H1 (cell line): ENCODE data around the gene KCND1. TPM values are rescaled to one million over a fixed set of nuclear protein-coding genes. Genes with fewer than 3 reads are reported as not detected.

Experiments
- CTCF ChIA-PET: fragments of 300-600 bp; sonication (Branson Sonifier 250); formaldehyde crosslinking; loops from one replicate; lab custom pipeline; 2021; ENCODE audit not compliant: partially characterized antibody; lab: Charles Lee
- POLR2A ChIA-PET: fragments of 300-600 bp; sonication (Branson Sonifier 250); formaldehyde crosslinking; loops from one replicate; lab custom pipeline; 2021; ENCODE audit warnings: inconsistent platforms; ENCODE audit not compliant: partially characterized antibody; lab: Charles Lee
- DNase-seq, 2 experiments: peaks; one replicate each; pipeline versions ENCODE4 v3.0.0 to v3.0.0-alpha.2; 2010 to 2022; ENCODE audit warnings: low spot score in 2 of 2, low read depth in 1 of 2, mixed read lengths in 1 of 2
- FAIRE-seq: peaks from 2 replicates; lab custom pipeline; 2011; peaks lifted over from hg19 to GRCh38; lab: Jason Lieb, UNC
- H2AFZ ChIP-seq: 2 replicates; pipeline ENCODE4 v1.8.1; 2012; ENCODE audit warnings: low read length, inconsistent platforms
- H2AK5ac ChIP-seq: 2 replicates; pipeline ENCODE4 v1.6.1; 2013; ENCODE audit warnings: low read depth, low read length
- H2BK120ac ChIP-seq: replicated peaks from 2 replicates; pipeline ENCODE3; 2013; ENCODE audit warnings: low read depth, low read length, inconsistent platforms
- H2BK12ac ChIP-seq: 2 replicates; pipeline ENCODE4 v1.6.1; 2013; ENCODE audit warnings: low read depth, low read length
- H2BK15ac ChIP-seq: 2 replicates; pipeline ENCODE4 v1.6.1; 2013; ENCODE audit warnings: low read length
- H2BK20ac ChIP-seq: 2 replicates; pipeline ENCODE4 v1.6.1; 2013; ENCODE audit warnings: low read length
- H2BK5ac ChIP-seq: 2 replicates; pipeline ENCODE4 v1.6.1; 2013; ENCODE audit warnings: low read depth, low read length
- H3K14ac ChIP-seq: 2 replicates; pipeline ENCODE4 v1.6.1; 2013; ENCODE audit warnings: inconsistent platforms; ENCODE audit not compliant: insufficient read length
- H3K18ac ChIP-seq: 2 replicates; pipeline ENCODE4 v1.6.1; 2013; ENCODE audit warnings: low read length; ENCODE audit errors: extremely low read depth
- H3K23ac ChIP-seq: 2 replicates; pipeline ENCODE4 v1.6.1; 2013; ENCODE audit warnings: inconsistent platforms; ENCODE audit not compliant: insufficient read length
- H3K23me2 ChIP-seq: 2 replicates; pipeline ENCODE4 v1.6.1; 2013; ENCODE audit warnings: low read depth, low read length
- H3K27ac ChIP-seq: 2 replicates; pipeline ENCODE4 v1.6.1; 2011; ENCODE audit warnings: low read depth, low read length, inconsistent platforms
- H3K27me3 ChIP-seq, 4 experiments: replicated peaks in 1 of 4; 1 replicate in 1 of 4; 2 replicates in 3 of 4; pipeline versions ENCODE4 v1.6.1 to v1.8.1; 2011 to 2013; ENCODE audit warnings: low read length in 3 of 4, mild to moderate bottlenecking in 3 of 4, inconsistent platforms in 2 of 4, mixed read lengths in 2 of 4, moderate library complexity in 1 of 4; ENCODE audit not compliant: control insufficient read depth in 3 of 4, insufficient read depth in 3 of 4; ENCODE audit errors: extremely low read depth in 1 of 4
- H3K36me3 ChIP-seq, 4 experiments: 2 replicates each; pipeline versions ENCODE4 v1.6.1 to v1.8.1; 2011 to 2013; ENCODE audit warnings: mild to moderate bottlenecking in 4 of 4, low read length in 3 of 4, moderate library complexity in 2 of 4, control low read depth in 1 of 4, inconsistent platforms in 1 of 4; ENCODE audit not compliant: insufficient read depth in 4 of 4, control insufficient read depth in 2 of 4
- H3K4ac ChIP-seq: replicated peaks from 2 replicates; pipeline ENCODE3; 2013; ENCODE audit warnings: low read length, low read depth, mixed read lengths, inconsistent platforms; ENCODE audit not compliant: insufficient read length
- H3K4me1 ChIP-seq, 4 experiments: replicated peaks in 1 of 4; 1 replicate in 1 of 4; 2 replicates in 3 of 4; pipeline versions ENCODE4 v1.6.1 to v1.8.1; 2011 to 2013; ENCODE audit warnings: low read length in 3 of 4, inconsistent platforms in 2 of 4, mixed read lengths in 1 of 4; ENCODE audit not compliant: insufficient read depth in 4 of 4, control insufficient read depth in 3 of 4
- H3K4me2 ChIP-seq, 2 experiments: 2 replicates each; pipeline versions ENCODE4 v1.6.1 to v1.8.1; 2011 to 2013; ENCODE audit warnings: low read depth in 2 of 2, low read length in 2 of 2, control low read depth in 1 of 2, inconsistent platforms in 1 of 2, mild to moderate bottlenecking in 1 of 2; ENCODE audit not compliant: insufficient read depth in 1 of 2
- H3K4me3 ChIP-seq, 4 experiments: fragments of 200-600, 300-600 bp in 1 of 4; sonication (generic), shearing (Covaris generic), sonication (Bioruptor Twin) in 1 of 4; 2 replicates each; pipeline versions ENCODE4 v1.5.1 to v1.8.1; 2011 to 2016; ENCODE audit warnings: low read length in 4 of 4, low read depth in 3 of 4, control low read depth in 2 of 4, inconsistent platforms in 2 of 4, mild to moderate bottlenecking in 2 of 4, mixed read lengths in 1 of 4, moderate library complexity in 1 of 4; ENCODE audit not compliant: insufficient read depth in 2 of 4; ENCODE audit errors: extremely low read depth in 1 of 4
- H3K56ac ChIP-seq: replicated peaks from 2 replicates; pipeline ENCODE3; 2013; ENCODE audit warnings: low read depth, mild to moderate bottlenecking, mixed read lengths, low read length, inconsistent platforms; ENCODE audit not compliant: insufficient read length
- H3K79me1 ChIP-seq: 2 replicates; pipeline ENCODE4 v1.6.1; 2013; ENCODE audit warnings: low read depth, low read length, control low read depth
- H3K79me2 ChIP-seq, 2 experiments: 2 replicates each; pipeline versions ENCODE4 v1.6.1 to v1.8.1; 2012 to 2013; ENCODE audit warnings: low read length in 2 of 2, mild to moderate bottlenecking in 2 of 2, inconsistent platforms in 1 of 2; ENCODE audit not compliant: insufficient read depth in 2 of 2, control insufficient read depth in 1 of 2
- H3K9ac ChIP-seq, 4 experiments: replicated peaks in 1 of 4; 1 replicate in 1 of 4; 2 replicates in 3 of 4; pipeline versions ENCODE4 v1.6.1 to v1.8.1; 2011 to 2013; ENCODE audit warnings: low read depth in 3 of 4, low read length in 3 of 4, control low read depth in 2 of 4, mild to moderate bottlenecking in 2 of 4, moderate library complexity in 2 of 4, inconsistent platforms in 1 of 4; ENCODE audit errors: extremely low read depth in 1 of 4
- H3K9me3 ChIP-seq, 2 experiments: 2 replicates each; pipeline versions ENCODE4 v1.6.1 to v1.8.1; 2012 to 2013; ENCODE audit warnings: mild to moderate bottlenecking in 2 of 2, moderate library complexity in 2 of 2, control low read depth in 1 of 2, inconsistent platforms in 1 of 2, low read depth in 1 of 2, low read length in 1 of 2, mixed read lengths in 1 of 2; ENCODE audit not compliant: insufficient read depth in 2 of 2
- H4K20me1 ChIP-seq, 2 experiments: replicated peaks in 1 of 2; 2 replicates each; pipeline versions ENCODE3 to v1.8.1; 2011 to 2013; ENCODE audit warnings: inconsistent platforms in 2 of 2, low read length in 2 of 2, mild to moderate bottlenecking in 1 of 2; ENCODE audit not compliant: insufficient read depth in 2 of 2, control insufficient read depth in 1 of 2
- H4K5ac ChIP-seq: 2 replicates; pipeline ENCODE4 v1.6.1; 2013; ENCODE audit warnings: low read length, low read depth, mixed read lengths, inconsistent platforms; ENCODE audit not compliant: insufficient read length
- H4K8ac ChIP-seq: 2 replicates; pipeline ENCODE4 v1.8.0; 2013; ENCODE audit warnings: mild to moderate bottlenecking, moderate library complexity, low read length, inconsistent platforms; ENCODE audit not compliant: insufficient read depth; ENCODE audit errors: extremely low read depth
- H4K91ac ChIP-seq: replicated peaks from 2 replicates; pipeline ENCODE3; 2013; ENCODE audit warnings: low read length, mixed read lengths, inconsistent platforms; ENCODE audit not compliant: insufficient read length
- BRCA1 ChIP-seq: IDR thresholded peaks from 2 replicates; pipeline ENCODE4 v1.6.1; 2012; ENCODE audit warnings: low read depth, low read length, improper control_type of control experiment
- CHD1 ChIP-seq: IDR thresholded peaks from 2 replicates; pipeline ENCODE4 v1.6.1; 2012; ENCODE audit warnings: low read depth, low read length, improper control_type of control experiment
- CHD2 ChIP-seq: IDR thresholded peaks from 2 replicates; pipeline ENCODE4 v1.6.1; 2012; ENCODE audit warnings: low read length, improper control_type of control experiment
- EZH2 ChIP-seq: fragments of 200-600 bp; sonication (generic); IDR thresholded peaks from 2 replicates; pipeline ENCODE4 v1.7.1; 2012; ENCODE audit warnings: low read depth, mild to moderate bottlenecking, moderate library complexity, low read length, inconsistent platforms; ENCODE audit not compliant: severe bottlenecking
- NANOG ChIP-seq: IDR thresholded peaks from 2 replicates; pipeline ENCODE4 v1.6.1; 2011; ENCODE audit warnings: low read length, low read depth, mild to moderate bottlenecking, inconsistent platforms; ENCODE audit not compliant: insufficient read depth, poor library complexity, severe bottlenecking
- PHF8 ChIP-seq: fragments of 200-600 bp; sonication (generic); conservative IDR thresholded peaks from 2 replicates; pipeline ENCODE4 v1.7.1; 2012; ENCODE audit warnings: low read depth, mild to moderate bottlenecking, inconsistent platforms, low read length, moderate library complexity
- RAD21 ChIP-seq, 2 experiments: IDR thresholded peaks in 1 of 2; conservative IDR thresholded peaks in 1 of 2; 2 replicates each; pipeline ENCODE4 v1.6.1; 2011; ENCODE audit warnings: low read depth in 2 of 2, low read length in 2 of 2, improper control_type of control experiment in 1 of 2, inconsistent platforms in 1 of 2, mild to moderate bottlenecking in 1 of 2, moderate library complexity in 1 of 2
- SP2 ChIP-seq: IDR thresholded peaks from 2 replicates; pipeline ENCODE4 v1.6.1; 2012; ENCODE audit warnings: mild to moderate bottlenecking, low read length, inconsistent platforms
- WGBS, 2 experiments: shearing (Covaris generic) in 1 of 2; methylation state at CpG; one replicate each; pipeline versions ENCODE4 v1.1.6 to v1.1.7; 2013 to 2015; ENCODE audit warnings: low lambda C conversion rate in 2 of 2, mixed read lengths in 2 of 2, inconsistent platforms in 1 of 2, low coverage in 1 of 2, missing lambda C conversion rate in 1 of 2; ENCODE audit not compliant: insufficient replicate concordance in 2 of 2, insufficient coverage in 1 of 2, insufficient read length in 1 of 2; ENCODE audit errors: extremely low coverage in 1 of 2, missing lambda C conversion rate in 1 of 2; 5-methylcytosine and 5-hydroxymethylcytosine counted together
- polyA plus RNA-seq, 7 experiments: library from polyadenylated mRNA; depleted of rRNA in 3 of 7; stranded (reverse) in 5 of 7; unstranded in 2 of 7; fragments of >200 nt in 5 of 7; fragments of 200-250 nt in 2 of 7; gene quantifications; 1 replicate in 5 of 7; 2 replicates in 1 of 7; 4 replicates in 1 of 7; pipeline versions ENCODE4 v1.2.1 to v1.2.3, GENCODE V29; 2011 to 2013; ENCODE audit warnings: missing spikeins in 2 of 7, mixed read lengths in 2 of 7
- total RNA-seq: library from RNA; stranded (reverse); fragmentation: NEBNext Ultra II Directional; extraction: Animal tissue kit (Norgen Biotek cat#: 25700); gene quantifications from 2 replicates; pipeline ENCODE4 v1.2.1, GENCODE V29; 2021
- TF ChIP-seq, protein P1 (sequence below): IDR thresholded peaks from 2 replicates; pipeline ENCODE4 v1.6.1; 2012; ENCODE audit warnings: low read length, inconsistent platforms

The KCND1 gene
- total and polyA plus RNA-seq, 2 of the 8 experiments (the other 6 are each of a cell fraction or from before 2014, with no cell fraction given): 3.1 to 6.8 TPM

GRCh38 chrX:48945517-48946348 is 25.9 kb downstream of the KCND1 start:
- no peak overlapping the region for H2BK20ac ChIP-seq
- no peaks in the 10 kb centered on the region for H3K9me3 ChIP-seq
- H2AFZ ChIP-seq: no peak overlapping the region
- no peaks in the 10 kb centered on the region for H3K79me1 ChIP-seq
- peaks cover 0 to 47% of the 10 kb centered on the region in 2 experiments; a peak in 2 of 4 replicates for H3K79me2 ChIP-seq
- H3K4me2 ChIP-seq: no peak overlapping the region
- 69% methylated on average over 7 of the region's 8 CpGs; no CpG with 5 or more reads in 1 of the 2 experiments for WGBS, 2 experiments
- no peak overlapping the region for H2BK5ac ChIP-seq
- FAIRE-seq (peak; percentile 96), DNase-seq (peak in 1 of 2 experiments; percentile 47)
- H3K27ac ChIP-seq: no peak overlapping the region
- H2BK12ac ChIP-seq: no peak overlapping the region
- no peak overlapping the region for H3K4ac ChIP-seq
- POLR2A ChIA-PET: interaction anchor here (1.0 to 1.7 kb wide), 8 partner anchors 12 to 36 kb away, joined by 3 to 15 read pairs (median 4); partner anchors contain the start of genes OTUD5 and SLC35A2
- H3K36me3 ChIP-seq: peaks cover 0 to 6% (median 0%) of the 10 kb centered on the region in 4 experiments; a peak in 3 of 8 replicates
- no peak overlapping the region for H4K91ac ChIP-seq
- no peak overlapping the region for H3K4me3 ChIP-seq
- no peak overlapping the region for H3K56ac ChIP-seq
- H2BK15ac ChIP-seq: no peak overlapping the region
- H3K9ac ChIP-seq: no peak overlapping the region
- no peaks in the 10 kb centered on the region for H3K27me3 ChIP-seq
- H4K20me1 ChIP-seq: peaks cover 0 to 15% of the 10 kb centered on the region in 2 experiments
- no peaks in the 10 kb centered on the region; the same call in 1 of the 2 replicates for H3K23me2 ChIP-seq
- no peak overlapping the region for H3K18ac ChIP-seq
- H2BK120ac ChIP-seq: no peak overlapping the region
- H4K5ac ChIP-seq: no peak overlapping the region
- CTCF ChIA-PET: interaction anchor here (0.6 to 1.9 kb wide), 12 partner anchors 8 to 339 kb away, joined by 3 to 12 read pairs (median 3); no protein-coding TSS in a partner anchor
- H4K8ac ChIP-seq: no peak overlapping the region
- no peak overlapping the region for H2AK5ac ChIP-seq
- no peak overlapping the region for H3K23ac ChIP-seq
- H3K14ac ChIP-seq: no peak overlapping the region
- H3K4me1 ChIP-seq: 0 out of 7 replicates have a peak, but pooled peaks cover 0 to 2% (median 0%) of the 10 kb centered on the region in 4 experiments
- TF ChIP-seq SP2 (no peak), PHF8 (no peak), CHD2 (no peak), RAD21 (IDR thresholded peaks at IDR 0.05 in 1 of 2, conservative IDR thresholded peaks at IDR 0.05 in 1 of 2; ENCODE audit: low read depth in 2 of 2, low read length in 2 of 2) (peak; percentile 69 to 81), NANOG (no peak), BRCA1 (no peak), EZH2 (no peak), CHD1 (no peak)
- TF ChIP-seq, protein P1, sequence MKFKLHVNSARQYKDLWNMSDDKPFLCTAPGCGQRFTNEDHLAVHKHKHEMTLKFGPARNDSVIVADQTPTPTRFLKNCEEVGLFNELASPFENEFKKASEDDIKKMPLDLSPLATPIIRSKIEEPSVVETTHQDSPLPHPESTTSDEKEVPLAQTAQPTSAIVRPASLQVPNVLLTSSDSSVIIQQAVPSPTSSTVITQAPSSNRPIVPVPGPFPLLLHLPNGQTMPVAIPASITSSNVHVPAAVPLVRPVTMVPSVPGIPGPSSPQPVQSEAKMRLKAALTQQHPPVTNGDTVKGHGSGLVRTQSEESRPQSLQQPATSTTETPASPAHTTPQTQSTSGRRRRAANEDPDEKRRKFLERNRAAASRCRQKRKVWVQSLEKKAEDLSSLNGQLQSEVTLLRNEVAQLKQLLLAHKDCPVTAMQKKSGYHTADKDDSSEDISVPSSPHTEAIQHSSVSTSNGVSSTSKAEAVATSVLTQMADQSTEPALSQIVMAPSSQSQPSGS: no peak
